Stimulated activated naive CD4-positive, alpha-beta T cell treated with Interleukin-2 at 50 U/mL for 16 hours (primary cell): ENCODE data around the gene IL3RA.
"Not testable (repeated sequence)": the region's sequence is repeated elsewhere in the genome, so short reads cannot be mapped to it uniquely, and the experiment has no call there.

Source experiments
- DNase-seq: peaks from one replicate; lab custom pipeline; 2025; lab: John Stamatoyannopoulos, UW

Gene IL3RA

GRCh38 chrX:1425381-1425780 lies 88.8 kb downstream of the IL3RA start:
- no peak for DNase-seq

GRCh38 chrX:1426321-1426720 lies 89.7 kb downstream of the IL3RA start:
- not testable (repeated sequence) for DNase-seq

DNA sequence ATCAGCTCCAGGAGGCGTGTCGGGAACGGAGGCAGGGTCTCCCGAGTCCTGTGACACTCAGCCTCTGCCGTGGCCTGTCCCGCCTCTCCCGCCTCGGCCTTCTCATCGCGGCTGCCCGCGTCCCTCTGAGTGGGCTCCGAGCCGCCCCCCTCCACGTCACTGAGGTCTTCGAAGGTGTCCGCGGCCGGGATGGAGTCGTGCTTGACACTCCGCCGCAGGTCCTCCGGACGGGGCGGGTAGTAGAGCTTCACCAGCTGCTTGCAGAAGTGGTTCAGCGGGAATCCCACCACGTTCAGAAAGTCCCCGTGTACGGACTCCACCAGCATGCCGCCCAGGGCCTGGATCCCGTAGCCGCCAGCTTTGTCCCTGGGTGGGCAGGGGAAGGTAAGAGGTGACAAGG lies 91.2 kb downstream of the IL3RA start:
- DNase-seq = no peak

- no peak for DNase-seq
These were observed 93.9 kb downstream of the IL3RA start for GRCh38 chrX:1430451-1430850.
